GM21515 (cell line): ENCODE measurements around the gene PBX2.
"Not testable (repeated sequence)": the region's sequence is repeated elsewhere in the genome, so short reads cannot be mapped to it uniquely, and the experiment has no call there.

Source experiments
- ATAC-seq: cut with Tn5 transposase; IDR thresholded peaks from one replicate; pipeline ENCODE4 v1.9.1; 2021; ENCODE audit not compliant: unreplicated experiment

Gene PBX2

DNA sequence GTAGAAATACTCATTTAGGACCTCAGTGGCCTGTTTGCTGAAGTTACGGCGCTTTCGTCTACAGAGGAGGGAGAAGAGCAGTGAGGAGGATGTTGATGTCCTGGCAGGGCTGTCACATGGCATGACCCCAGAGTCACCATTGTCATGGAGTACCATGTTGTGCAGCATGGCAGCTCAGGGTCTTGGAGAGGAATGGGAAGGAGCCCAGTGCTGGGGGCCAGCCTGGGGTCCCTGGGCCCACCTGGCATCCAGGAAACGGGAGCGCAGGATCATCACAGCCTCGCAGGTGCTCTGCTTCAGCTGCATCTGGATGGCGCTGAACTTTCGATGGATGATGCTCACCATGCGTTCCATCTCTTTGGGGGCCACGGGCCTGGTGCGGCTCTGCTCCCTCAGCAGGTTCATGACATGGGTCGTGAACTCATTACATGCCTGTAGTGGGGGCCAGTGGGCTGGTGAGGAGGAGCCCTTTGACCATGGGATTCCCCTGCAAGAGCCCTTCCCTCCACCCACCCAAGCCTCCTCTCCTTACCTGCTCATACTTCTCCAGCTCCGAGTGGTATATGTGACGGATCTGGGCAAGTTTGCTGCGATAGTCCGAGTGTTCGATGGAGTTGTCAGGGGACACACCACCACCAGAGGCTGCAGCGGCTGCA is 2.1 kb downstream of the PBX2 start:
- ATAC-seq, result not testable (repeated sequence)

DNA sequence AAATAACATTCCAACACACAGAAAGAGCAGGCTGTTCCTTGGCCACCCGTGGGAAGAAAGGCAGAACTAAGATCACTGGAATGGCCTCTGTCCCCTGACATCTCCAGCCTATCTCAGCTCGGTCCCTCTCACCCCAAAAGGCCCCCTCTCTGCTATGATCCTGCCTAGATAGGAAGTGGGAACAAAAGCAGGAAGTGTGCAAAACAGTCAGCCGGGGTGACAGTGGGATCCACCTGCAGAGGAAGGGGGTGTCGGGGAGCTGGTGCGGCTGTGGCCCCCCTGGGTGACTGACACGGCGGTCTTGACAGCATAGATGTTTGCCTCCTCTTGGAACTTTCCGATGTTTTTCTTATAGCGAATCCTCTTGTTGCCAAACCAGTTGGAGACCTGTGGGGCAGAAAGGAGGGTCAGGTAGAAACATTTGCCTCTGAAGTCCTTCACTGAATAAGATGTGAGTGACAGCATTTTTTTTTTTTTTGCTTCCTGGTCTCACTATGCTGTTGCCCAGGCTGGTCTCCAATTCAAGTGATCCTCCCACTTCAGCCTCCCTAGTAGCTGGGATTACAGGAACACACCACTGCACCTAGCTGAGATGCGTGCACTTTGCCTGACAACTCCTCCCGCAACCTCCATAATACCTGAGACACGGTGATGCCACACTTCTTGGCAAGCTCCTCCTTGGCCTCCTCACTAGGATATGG is 2.8 kb downstream of the PBX2 start:
- no peak for ATAC-seq

DNA sequence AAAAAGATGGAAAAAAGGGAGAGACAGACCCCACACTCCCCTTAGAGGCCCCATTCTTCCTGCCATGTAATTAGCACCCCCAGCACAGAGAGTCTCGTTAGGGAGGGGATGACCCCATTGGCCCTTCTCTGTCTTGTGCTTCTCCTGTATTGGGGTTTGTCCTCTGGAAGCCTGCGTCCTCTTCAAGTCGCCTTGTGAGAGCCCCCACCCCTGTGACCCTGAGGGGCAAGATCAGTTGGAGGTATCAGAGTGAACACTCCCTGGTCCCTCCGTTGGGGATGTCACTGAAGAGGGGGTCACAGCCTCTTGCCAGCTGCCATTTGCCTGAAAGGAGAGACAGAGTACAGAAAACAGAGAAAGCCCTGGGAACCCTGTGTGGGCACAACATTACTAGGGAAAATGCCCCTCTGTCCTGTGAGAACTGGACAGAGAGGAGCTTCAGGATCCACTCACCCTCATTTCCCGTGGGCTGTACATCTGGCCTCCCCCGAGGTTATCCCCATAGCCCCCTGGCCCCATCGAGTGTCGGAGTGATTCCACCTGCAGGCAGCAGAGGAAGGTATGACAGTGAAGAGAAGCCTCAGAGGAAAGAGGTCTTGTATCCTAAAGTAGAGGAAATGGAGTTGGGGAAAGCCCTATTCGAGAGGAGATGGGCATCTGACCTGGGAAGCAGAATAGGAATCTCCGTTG is 3.7 kb downstream of the PBX2 start:
- not testable (repeated sequence) for ATAC-seq

DNA sequence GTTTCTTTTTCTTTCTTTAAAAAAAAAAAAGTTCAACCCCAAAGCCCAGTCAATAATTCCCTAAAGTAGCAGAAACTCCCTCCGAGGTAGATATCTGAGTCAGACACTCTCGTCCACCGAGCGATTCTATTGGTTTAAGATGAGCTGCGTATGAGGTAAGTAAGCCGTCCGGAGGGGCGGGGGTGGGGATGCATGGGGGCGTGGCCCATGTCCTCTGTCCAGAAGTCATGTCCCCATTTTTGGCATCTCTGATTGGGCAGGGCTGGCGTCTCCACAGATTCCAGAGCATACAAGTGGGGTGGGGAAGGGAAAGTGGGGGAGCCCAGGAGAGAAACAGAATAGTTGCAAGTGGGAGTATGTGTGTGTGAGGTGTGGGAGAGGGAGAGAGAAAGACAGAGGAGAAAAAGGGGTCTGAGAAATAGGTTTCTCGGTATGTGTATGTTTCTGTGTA is 4.3 kb downstream of the PBX2 start:
- not testable (repeated sequence) for ATAC-seq

DNA sequence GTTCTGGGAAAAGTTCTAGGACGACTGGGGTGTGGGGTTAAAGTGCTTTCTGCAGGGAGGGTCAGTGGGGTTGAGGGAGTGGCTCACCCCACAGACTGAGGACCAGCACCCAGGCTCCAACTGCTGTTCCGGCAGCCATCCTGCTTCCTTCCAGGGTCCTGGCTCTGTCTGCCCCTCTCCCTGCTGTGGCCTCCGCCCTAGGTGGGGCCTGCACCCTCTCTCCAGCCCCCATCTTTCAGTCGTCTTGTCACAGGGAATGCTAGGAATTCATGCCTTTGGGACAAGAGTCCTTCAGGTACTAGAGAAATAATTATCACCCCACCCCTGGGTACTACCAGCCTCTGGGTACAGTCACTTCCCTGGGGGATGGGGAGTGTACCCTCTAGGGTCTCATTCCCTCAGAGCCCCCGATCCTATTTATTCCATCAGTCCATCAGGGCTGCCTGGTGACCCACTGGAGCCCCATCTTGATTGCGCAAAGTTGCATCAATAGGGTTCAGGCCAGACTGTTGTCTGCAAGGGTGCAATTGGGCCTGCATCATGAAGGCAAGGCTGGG is 5.8 kb downstream of the PBX2 start, which contains the start of gene AGER:
Gene AGER (minus strand): TSS at position 170 of the 557 bp plus-strand sequence. CDS start 31 bp downstream, at position 139.
- no peak for ATAC-seq

DNA sequence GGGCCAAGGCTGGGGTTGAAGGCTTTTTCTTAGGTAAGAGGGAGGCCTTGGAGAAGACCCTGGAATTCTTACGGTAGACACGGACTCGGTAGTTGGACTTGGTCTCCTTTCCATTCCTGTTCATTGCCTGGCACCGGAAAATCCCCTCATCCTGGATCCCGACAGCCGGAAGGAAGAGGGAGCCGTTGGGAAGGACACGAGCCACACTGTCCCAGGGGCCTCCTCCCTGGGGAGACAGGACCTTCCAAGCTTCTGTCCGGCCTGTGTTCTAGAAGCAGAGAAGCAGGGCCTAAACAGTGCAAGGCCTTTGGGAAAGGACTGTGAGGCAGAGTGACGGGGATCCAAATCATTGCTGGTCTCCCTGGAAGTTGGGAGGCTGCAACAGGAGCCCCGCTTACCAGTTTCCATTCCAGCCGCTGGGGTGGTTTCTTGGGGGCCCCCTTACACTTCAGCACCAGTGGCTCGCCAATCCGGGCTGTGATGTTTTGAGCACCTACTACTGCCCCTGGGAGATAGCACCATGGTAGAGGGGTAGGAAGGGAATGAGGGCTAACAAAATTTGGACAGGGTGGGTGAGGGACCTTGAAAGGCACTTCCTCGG is 6.4 kb downstream of the PBX2 start:
- no peak for ATAC-seq

DNA sequence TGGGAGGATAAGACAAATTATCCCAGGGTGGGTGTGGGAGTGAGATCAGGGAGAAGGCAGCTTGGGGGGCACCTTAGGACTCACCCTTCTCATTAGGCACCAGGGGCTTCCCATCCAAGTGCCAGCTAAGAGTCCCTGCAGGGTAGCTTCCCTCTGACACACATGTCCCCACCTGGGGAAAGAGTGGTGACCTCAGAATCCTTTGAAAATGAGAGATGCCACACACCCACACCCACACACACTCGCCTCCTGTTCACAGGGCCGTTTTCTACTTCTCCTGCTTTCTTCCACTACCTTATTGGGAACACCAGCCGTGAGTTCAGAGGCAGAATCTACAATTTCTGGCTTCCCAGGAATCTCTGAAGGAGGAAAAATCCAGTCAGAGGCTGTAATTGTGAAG is 7.0 kb downstream of the PBX2 start:
- ATAC-seq, result no peak

DNA sequence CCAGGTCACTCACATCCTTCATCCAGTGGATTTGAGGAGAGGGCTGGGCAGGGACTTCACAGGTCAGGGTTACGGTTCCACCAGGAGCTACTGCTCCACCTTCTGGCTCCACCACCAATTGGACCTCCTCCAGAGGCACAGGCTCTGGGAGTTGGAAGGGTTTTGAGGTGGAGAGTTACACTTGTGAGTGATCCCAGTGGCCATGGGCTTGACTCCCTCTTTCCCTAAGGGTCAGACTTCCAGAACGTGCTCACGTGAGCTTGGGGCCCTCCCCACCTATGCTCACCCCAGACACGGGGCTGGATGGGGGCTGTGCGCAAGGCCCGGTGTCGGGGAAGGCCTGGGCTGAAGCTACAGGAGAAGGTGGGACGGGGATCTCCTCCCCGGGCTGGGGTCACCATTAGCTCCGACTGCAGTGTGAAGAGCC is 7.4 kb downstream of the PBX2 start:
- ATAC-seq, result no peak

DNA sequence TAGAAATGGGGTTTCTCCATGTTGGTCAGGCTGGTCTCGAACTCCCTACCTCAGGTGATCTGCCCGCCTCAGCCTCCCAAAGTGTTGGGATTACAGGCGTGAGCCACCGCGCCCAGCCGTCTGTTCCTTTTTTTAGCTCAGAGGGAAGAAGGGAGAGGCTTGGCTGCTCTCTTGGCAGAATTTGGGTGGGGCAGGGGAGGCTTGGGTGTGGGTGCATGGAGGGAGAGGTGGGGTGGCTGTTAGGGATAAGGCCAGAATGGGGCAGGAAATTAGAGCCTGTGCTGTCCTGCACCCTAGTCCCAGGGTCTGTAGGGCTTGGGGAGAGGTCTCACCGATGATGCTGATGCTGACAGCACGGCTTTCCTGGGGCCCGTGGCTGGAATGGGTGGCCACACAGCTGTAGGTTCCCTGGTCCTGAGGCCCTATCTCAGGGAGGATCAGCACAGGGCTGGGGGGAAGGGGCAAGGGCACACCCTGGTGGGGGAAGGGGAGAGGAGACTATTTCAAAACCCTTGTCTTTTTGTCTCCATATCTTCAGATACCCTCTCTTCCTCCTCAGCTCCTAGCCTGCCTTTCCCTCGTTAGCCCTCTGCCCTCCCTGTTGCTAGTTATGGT is 8.0 kb downstream of the PBX2 start:
- ATAC-seq, result no peak

DNA sequence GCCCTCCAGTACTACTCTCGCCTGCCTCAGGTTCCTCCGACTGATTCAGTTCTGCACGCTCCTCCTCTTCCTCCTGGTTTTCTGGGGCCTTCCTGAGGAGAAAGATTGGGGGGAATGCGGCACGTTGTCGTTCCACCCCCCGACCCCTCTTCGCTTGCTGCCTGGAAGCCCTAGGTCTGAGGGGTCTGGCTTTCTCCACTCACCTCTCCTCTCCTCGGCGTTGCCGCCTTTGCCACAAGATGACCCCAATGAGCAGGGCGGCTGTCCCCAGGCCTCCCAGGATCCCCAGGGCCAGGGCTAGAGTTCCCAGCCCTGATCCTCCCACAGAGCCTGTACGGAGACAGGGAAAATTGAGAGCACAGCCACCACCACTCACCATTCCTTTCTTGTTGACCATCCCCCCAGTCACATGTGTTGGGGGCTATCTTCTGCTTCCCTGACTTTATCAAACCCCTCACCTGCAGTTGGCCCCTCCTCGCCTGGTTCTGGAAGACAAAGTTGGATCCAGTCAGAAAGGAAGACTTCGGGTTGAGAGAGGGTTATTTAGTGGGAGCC is 8.8 kb downstream of the PBX2 start:
- ATAC-seq, result no peak

DNA sequence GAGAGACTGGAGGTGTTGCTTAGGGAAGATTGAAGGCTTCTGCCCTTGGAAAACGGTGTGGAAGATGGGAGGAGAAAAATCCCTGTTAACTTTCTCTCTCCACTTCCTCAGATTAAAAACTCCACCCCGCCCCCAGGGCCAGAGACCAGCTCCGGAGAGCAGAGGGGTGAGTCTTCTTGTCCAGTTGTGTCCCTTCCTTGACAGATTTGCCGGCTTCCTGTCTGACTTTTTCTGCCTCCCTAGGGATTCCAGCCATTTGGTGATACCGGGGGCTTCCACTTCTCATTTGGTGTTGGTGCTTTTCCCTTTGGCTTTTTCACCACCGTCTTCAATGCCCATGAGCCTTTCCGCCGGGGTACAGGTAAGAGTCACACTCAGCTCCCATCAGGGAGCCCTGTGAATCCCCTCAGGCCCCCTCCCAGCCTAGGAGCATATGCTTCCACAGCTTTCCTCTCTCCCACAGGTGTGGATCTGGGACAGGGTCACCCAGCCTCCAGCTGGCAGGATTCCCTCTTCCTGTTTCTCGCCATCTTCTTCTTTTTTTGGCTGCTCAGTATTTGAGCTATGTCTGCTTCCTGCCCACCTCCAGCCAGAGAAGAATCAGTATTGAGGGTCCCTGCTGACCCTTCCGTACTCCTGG is 10.1 kb downstream of the PBX2 start:
- ATAC-seq, result no peak

DNA sequence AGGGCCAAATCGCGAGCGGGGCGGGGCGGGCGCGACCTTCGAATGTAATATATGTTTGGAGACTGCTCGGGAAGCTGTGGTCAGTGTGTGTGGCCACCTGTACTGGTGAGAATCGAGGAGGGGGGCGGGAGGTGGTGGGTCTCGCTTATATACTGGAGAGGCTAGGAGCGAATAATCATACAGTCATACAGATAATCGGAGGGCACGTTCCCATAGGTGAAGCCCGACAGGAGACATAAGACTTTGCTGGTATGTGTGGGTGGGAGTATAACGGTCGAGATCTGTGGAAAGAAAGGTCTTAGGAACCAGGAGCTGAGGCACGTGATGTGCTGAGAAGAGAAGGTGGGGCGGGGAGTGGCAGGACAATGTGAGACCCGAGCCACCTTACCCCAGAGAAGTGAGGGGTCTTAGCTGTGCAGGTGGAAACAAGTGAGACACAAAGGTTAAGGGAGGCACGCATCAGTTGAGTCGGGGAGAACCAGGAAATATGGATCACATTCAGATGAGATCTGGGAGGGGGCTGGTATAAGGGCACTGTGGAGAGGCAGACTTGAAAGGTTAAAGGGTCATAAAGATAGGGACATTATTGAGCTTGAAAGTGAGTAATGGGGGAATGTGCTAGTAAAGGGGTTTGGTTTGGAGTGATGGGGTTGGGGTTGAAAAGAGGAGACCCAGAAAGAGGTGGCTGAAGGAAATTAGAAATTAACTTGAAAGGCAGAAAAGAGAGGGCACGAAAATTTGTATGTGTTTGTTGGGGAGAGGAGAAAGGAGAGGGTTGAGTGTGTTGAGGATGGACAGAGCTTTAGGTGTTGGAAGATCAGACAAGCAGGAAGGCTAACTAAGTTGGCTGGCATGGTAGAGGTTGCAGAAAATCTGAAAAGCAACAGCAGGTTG is 11.2 kb downstream of the PBX2 start:
- ATAC-seq, result no peak

DNA sequence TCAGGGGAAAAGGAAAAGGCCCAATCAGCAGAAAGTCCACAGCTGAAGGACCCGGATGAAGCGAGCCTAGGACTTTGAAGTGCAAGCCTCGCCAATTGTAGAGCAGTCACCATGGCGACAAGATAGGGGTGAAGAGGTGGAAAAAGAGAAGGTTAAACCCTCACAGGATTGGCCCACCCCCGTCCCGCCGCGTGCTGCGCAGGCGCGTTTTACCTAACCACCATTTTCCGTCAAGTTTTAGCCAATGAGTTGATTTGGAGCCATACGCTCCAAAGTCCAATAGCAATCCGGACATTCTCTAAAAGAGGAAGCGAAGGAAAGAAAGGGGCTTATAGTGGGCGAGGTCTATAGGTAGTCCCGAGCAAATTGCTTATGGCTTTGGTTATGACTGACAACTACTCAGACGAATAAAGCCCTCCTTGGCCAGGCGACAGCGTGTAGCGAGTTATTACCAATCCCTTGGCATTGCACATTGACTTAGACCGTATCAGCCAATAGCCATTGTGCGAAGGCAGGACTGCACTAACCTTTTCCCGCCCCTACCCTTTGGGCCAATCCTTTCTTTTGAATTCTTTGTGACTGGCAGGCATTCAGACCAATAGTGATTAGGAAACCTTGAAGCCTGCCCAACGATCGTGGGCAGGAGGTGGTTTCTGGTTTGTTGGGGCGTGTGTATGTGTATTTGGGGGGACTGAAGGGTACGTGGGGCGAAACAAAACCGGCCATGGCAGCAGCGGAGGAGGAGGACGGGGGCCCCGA is 12.0 kb downstream of the PBX2 start, which contains the start of gene RNF5:
Gene RNF5 (plus strand): TSS at position 618 of the 759 bp plus-strand sequence. CDS start 107 bp downstream, at position 725.
- peak; percentile 75 for ATAC-seq

DNA sequence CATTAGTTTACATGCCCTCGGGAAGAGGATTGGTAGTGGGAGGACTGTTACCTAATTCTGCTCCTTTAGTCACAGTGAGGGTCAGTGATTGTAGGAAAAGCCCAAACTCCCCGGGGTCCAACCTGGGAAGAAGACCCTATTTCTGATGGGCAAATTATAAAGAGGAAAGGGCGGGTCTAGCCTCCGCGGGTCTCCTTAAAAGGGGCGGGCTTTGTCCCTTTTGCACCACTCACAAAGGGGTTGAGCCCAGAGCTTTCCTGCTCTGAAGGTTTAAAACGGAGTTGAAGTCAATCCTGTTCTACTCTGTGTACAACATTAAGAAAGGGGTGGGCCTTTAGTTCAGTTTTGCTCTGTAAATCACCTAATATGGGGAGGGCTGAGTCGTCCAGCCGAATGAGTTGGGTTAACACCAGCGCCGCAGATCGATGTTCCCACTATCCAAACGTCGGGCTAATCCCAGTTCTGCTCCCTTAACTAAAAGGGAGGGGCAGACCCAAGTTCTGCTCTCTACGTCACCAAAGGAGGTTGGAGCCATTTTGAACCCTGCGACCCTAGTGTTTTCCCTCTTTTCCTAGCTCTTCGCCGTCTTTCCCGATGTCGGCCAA is 12.7 kb downstream of the PBX2 start:
- no peak for ATAC-seq

DNA sequence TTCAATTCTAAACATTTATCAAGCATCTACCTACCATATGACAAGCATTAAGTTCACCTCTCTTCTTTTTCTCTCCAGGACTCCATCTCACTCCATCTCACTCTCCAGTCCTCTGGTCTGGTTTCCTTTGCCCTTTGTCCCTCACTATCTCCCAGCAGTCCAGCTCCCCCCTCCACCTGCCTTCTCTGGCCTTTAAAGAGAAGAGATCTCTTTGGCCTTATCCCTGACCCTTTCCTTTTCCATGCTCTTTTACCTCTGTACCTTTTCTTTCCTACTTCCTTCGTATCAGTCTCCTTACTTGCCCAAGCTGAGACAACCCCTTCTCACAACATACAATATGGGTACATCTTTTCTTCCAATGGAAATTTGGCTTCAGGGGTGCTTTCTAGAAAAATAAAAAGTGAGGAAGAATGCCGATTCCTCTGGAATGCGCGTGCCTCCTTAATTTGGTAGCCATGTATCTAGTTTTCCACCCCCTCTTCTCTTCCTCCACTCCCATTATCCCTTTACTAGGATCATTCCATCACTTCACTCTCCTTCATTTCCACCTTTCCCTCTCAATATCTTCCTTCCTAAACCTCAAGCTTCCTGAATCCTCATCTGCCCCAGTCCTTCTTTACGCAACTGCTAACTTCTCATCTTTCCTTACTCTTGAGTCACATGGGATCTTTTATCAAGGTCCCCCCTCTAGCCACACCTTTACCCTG is 13.4 kb downstream of the PBX2 start:
- ATAC-seq, result no peak

DNA sequence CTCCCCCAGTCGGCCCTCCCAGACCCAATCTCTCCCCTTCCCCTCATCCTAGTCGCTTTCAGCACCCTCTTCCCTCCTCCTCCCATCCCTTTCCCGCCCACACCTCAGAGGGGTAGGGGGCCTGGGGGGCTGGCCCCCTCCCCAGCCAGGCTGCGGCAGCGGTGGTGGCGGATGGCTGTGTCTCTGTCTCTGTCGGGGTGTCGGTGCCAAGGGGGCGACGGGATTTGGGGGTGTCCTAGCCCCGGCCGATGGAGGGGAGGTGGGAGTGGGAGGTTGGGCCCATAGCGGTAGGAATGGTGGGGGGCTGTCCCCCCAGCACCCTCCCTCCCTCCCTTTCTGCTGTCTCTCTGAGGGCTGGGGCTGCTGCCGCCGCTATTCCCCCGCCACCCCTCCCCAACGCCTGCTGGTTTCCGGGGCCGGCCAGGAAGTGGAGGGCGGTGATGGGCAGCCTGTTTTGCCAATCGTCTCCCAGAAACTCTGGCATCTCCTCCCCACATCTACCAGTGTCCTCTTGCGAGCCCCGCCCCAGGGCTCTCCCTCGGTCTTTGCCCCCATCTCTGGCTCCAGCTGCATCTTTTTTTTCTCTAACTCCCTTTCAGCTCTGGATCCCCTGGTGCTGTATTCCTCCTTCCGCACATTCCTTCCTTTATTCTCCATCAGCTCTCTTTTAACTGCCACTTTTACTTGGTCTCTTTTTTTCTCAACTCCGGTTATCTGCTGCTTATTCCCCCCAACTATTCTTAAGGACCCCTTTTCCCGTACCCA is 14.1 kb downstream of the PBX2 start, which contains the start of gene AGPAT1:
Gene AGPAT1 (minus strand): TSS at position 374 of the 765 bp plus-strand sequence. CDS start 4,588 bp downstream, outside the sequence.
- peak; percentile 42 for ATAC-seq
